Neuronal stem cell (in vitro differentiated cells): ENCODE results near the gene SEPTIN5.

Experiments
- DNase-seq: peaks from one replicate; pipeline ENCODE4 v3.0.0-alpha.2; 2013; ENCODE audit warnings: low spot score
- H2AFZ ChIP-seq: one replicate; pipeline ENCODE4 v1.6.1; 2013; ENCODE audit warnings: mild to moderate bottlenecking, low read length, inconsistent platforms
- H2AK5ac ChIP-seq: 2 replicates; pipeline ENCODE4 v1.6.1; 2013; ENCODE audit warnings: low read depth, mild to moderate bottlenecking, inconsistent platforms, low read length, moderate library complexity, mixed read lengths
- H2BK120ac ChIP-seq: 2 replicates; pipeline ENCODE4 v1.6.1; 2013; ENCODE audit warnings: low read depth, mild to moderate bottlenecking, inconsistent platforms, low read length, moderate library complexity, mixed read lengths
- H2BK12ac ChIP-seq: one replicate; pipeline ENCODE4 v1.6.1; 2013; ENCODE audit warnings: low read length, inconsistent platforms
- H2BK15ac ChIP-seq: 2 replicates; pipeline ENCODE4 v1.6.1; 2013; ENCODE audit warnings: mild to moderate bottlenecking, low read length, inconsistent platforms, mixed read lengths
- H2BK5ac ChIP-seq: one replicate; pipeline ENCODE4 v1.6.1; 2013; ENCODE audit warnings: inconsistent platforms, mild to moderate bottlenecking, low read length, moderate library complexity
- H3K14ac ChIP-seq: one replicate; pipeline ENCODE4 v1.6.1; 2013; ENCODE audit warnings: low read length, inconsistent platforms
- H3K18ac ChIP-seq: 2 replicates; pipeline ENCODE4 v1.6.1; 2013; ENCODE audit warnings: low read length, inconsistent platforms
- H3K23ac ChIP-seq: 2 replicates; pipeline ENCODE4 v1.6.1; 2013; ENCODE audit warnings: low read depth, mild to moderate bottlenecking, mixed read lengths, low read length, inconsistent platforms; ENCODE audit not compliant: poor library complexity
- H3K27ac ChIP-seq: replicated peaks from 3 replicates; pipeline ENCODE4 v1.5.1; 2013; ENCODE audit warnings: low read length, inconsistent platforms
- H3K27me3 ChIP-seq, 3 experiments: 2 replicates each; pipeline ENCODE4 v1.6.1; 2013; ENCODE audit warnings: low read length in 3 of 3, mild to moderate bottlenecking in 2 of 3, inconsistent platforms in 1 of 3, low read depth in 1 of 3, mixed read lengths in 1 of 3, moderate library complexity in 1 of 3; ENCODE audit not compliant: control insufficient read depth in 3 of 3, insufficient read depth in 3 of 3
- H3K36me3 ChIP-seq, 2 donors: replicated peaks in 1 of 2; 2 replicates each; pipeline ENCODE4 v1.6.1; 2013; ENCODE audit warnings: low read length in 2 of 2; ENCODE audit not compliant: control insufficient read depth in 2 of 2, insufficient read depth in 2 of 2
- H3K4ac ChIP-seq: 2 replicates; pipeline ENCODE4 v1.6.1; 2013; ENCODE audit warnings: inconsistent platforms, mild to moderate bottlenecking, low read length, moderate library complexity
- H3K4me1 ChIP-seq, 2 donors: 1 replicate in 1 of 2; 2 replicates in 1 of 2; pipeline ENCODE4 v1.6.1; 2013; ENCODE audit warnings: low read length in 2 of 2, low read depth in 1 of 2; ENCODE audit not compliant: control insufficient read depth in 2 of 2, insufficient read depth in 1 of 2
- H3K4me2 ChIP-seq: one replicate; pipeline ENCODE4 v1.6.1; 2013; ENCODE audit warnings: mild to moderate bottlenecking, low read length, inconsistent platforms; ENCODE audit not compliant: insufficient read depth, poor library complexity, severe bottlenecking
- H3K4me3 ChIP-seq, 2 donors: 2 replicates each; pipeline ENCODE4 v1.5.1; 2013; ENCODE audit warnings: low read length in 2 of 2, mild to moderate bottlenecking in 2 of 2, inconsistent platforms in 1 of 2, moderate library complexity in 1 of 2
- H3K79me1 ChIP-seq: one replicate; pipeline ENCODE4 v1.6.1; 2013; ENCODE audit warnings: low read depth, mild to moderate bottlenecking, inconsistent platforms, low read length, moderate library complexity
- H3K9ac ChIP-seq: one replicate; pipeline ENCODE4 v1.6.1; 2013; ENCODE audit warnings: mild to moderate bottlenecking, low read depth, low read length, inconsistent platforms; ENCODE audit not compliant: poor library complexity
- H3K9me3 ChIP-seq, 2 donors: replicated peaks in 1 of 2; 2 replicates each; pipeline versions ENCODE3 to v1.6.1; 2013; ENCODE audit warnings: low read length in 2 of 2, mild to moderate bottlenecking in 2 of 2, inconsistent platforms in 1 of 2, low read depth in 1 of 2, mixed read lengths in 1 of 2, moderate library complexity in 1 of 2; ENCODE audit not compliant: control insufficient read depth in 2 of 2, insufficient read depth in 1 of 2
- H4K8ac ChIP-seq: one replicate; pipeline ENCODE4 v1.6.1; 2013; ENCODE audit warnings: low read depth, mild to moderate bottlenecking, inconsistent platforms, low read length, moderate library complexity
- H4K91ac ChIP-seq: one replicate; pipeline ENCODE4 v1.6.1; 2013; ENCODE audit warnings: low read length, low read depth, mild to moderate bottlenecking, inconsistent platforms; ENCODE audit not compliant: poor library complexity
- WGBS, 2 donors: extraction: QIAGEN DNeasy Blood & Tissue Kit; methylation state at CpG; one replicate each; pipeline ENCODE4 v1.1.7; 2013; ENCODE audit warnings: missing lambda C conversion rate in 2 of 2, mixed read lengths in 1 of 2; ENCODE audit not compliant: insufficient read length in 2 of 2, insufficient replicate concordance in 1 of 2; ENCODE audit errors: extremely low coverage in 2 of 2; 5-methylcytosine and 5-hydroxymethylcytosine counted together

Gene SEPTIN5

GRCh38 chr22:19767427-19768341 is 53.4 kb downstream of the SEPTIN5 start:
- Histone ChIP-seq H3K79me1 (no peaks in the 10 kb centered on the region), H3K9ac (no peak overlapping the region), H2BK5ac (peak overlapping the region; percentile 22), H4K91ac (no peak overlapping the region), H2AK5ac (no peak overlapping the region), H3K27ac (no peak overlapping the region), H3K4me2 (no peak overlapping the region), H3K36me3 (no peaks in the 10 kb centered on the region), H2BK120ac (no peak overlapping the region), H3K4me3 (no peak overlapping the region), H4K8ac (peak overlapping the region; percentile 43), H3K4me1 (peaks cover 8 to 13% of the 10 kb centered on the region in 2 donors), H2AFZ (peak overlapping the region; percentile 66), H2BK15ac (peak overlapping the region; percentile 11), H3K9me3 (peaks cover 9 to 16% of the 10 kb centered on the region in 2 donors), H3K14ac (no peak overlapping the region), H3K23ac (peak overlapping the region; percentile 94), H3K27me3 (peaks cover 61 to 97% (median 73%) of the 10 kb centered on the region in 3 experiments), H3K4ac (peak overlapping the region; percentile 66), H2BK12ac (peak overlapping the region; percentile 88), H3K18ac (peak overlapping the region; percentile 82)
- no peak for DNase-seq
- WGBS, 2 donors, result no CpG with 5 or more reads among the region's 35 CpGs

DNA sequence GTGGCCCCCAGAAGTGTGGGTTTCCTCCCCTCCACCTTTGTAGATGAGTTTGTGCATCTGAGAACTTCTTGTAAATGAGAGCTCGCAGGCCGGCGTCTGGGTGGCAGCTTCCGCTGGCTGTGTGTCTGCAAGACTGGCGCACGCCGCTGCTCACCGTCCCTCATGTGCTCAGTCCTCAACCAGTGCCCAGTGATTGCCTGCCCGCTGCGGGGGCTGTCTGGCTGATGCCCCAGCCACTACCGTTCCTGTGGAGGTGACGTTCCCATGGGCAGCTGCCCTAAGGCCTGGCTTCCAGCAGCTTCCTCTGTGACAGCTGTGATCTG is 55.1 kb downstream of the SEPTIN5 start:
- H2BK120ac ChIP-seq, result no peak overlapping the region
- peak overlapping the region; percentile 57 for H3K18ac ChIP-seq
- no peak overlapping the region for H4K91ac ChIP-seq
- no peak overlapping the region for H3K27ac ChIP-seq
- no CpG with 5 or more reads among the region's 12 CpGs for WGBS, 2 donors
- H3K79me1 ChIP-seq, result no peaks in the 10 kb centered on the region
- H3K9ac ChIP-seq, result no peak overlapping the region
- no peak overlapping the region for H3K4ac ChIP-seq
- H2AFZ ChIP-seq, result no peak overlapping the region
- peak overlapping the region; percentile 30 for H2AK5ac ChIP-seq
- no peak overlapping the region for H2BK12ac ChIP-seq
- peaks cover 6 to 8% of the 10 kb centered on the region in 2 donors for H3K9me3 ChIP-seq
- no peak overlapping the region for H3K4me2 ChIP-seq
- peaks cover 44 to 97% (median 57%) of the 10 kb centered on the region in 3 experiments for H3K27me3 ChIP-seq
- H3K23ac ChIP-seq, result peak overlapping the region; percentile 66
- no peaks in the 10 kb centered on the region for H3K36me3 ChIP-seq
- no peak overlapping the region for H4K8ac ChIP-seq
- H3K4me3 ChIP-seq, result no peak overlapping the region
- no peak overlapping the region for H3K14ac ChIP-seq
- H3K4me1 ChIP-seq, result peaks cover 8 to 13% of the 10 kb centered on the region in 2 donors
- no peak overlapping the region for H2BK15ac ChIP-seq
- no peak overlapping the region for H2BK5ac ChIP-seq
- DNase-seq, result no peak

GRCh38 chr22:19770349-19771220 is 56.3 kb downstream of the SEPTIN5 start:
- peaks cover 8 to 10% of the 10 kb centered on the region in 2 donors for H3K4me1 ChIP-seq
- DNase-seq, result no peak
- no peak overlapping the region for H3K27ac ChIP-seq
- no peak overlapping the region for H3K4me3 ChIP-seq
- H3K9ac ChIP-seq, result no peak overlapping the region
- H2BK5ac ChIP-seq, result no peak overlapping the region
- H3K79me1 ChIP-seq, result no peaks in the 10 kb centered on the region
- no peak overlapping the region for H2BK12ac ChIP-seq
- WGBS, 2 donors, result no CpG with 5 or more reads among the region's 25 CpGs
- H3K4ac ChIP-seq, result no peak overlapping the region
- H2BK120ac ChIP-seq, result no peak overlapping the region
- peak overlapping the region; percentile 47 for H3K14ac ChIP-seq
- peak overlapping the region; percentile 88 for H3K23ac ChIP-seq
- peaks cover 2 to 4% of the 10 kb centered on the region in 2 donors for H3K9me3 ChIP-seq
- no peak overlapping the region for H3K18ac ChIP-seq
- H2BK15ac ChIP-seq, result no peak overlapping the region
- H2AFZ ChIP-seq, result no peak overlapping the region
- H4K8ac ChIP-seq, result no peak overlapping the region
- peaks cover 32 to 95% (median 44%) of the 10 kb centered on the region in 3 experiments for H3K27me3 ChIP-seq
- no peak overlapping the region for H3K4me2 ChIP-seq
- no peaks in the 10 kb centered on the region for H3K36me3 ChIP-seq
- H2AK5ac ChIP-seq, result peak overlapping the region; percentile 82
- no peak overlapping the region for H4K91ac ChIP-seq

DNA sequence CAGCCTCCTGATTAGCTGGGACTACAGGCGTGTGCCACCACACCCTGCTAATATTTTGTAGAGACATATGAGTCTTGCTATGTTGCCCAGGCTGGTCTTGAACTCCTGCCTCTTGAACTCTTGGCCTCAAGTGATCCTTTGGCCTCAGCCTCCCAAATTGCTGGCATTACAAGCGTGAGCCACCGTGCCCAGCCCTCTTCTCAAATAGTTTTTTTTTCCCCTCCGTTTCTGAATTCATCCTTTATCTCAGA is 58.0 kb downstream of the SEPTIN5 start:
- no peak overlapping the region for H2BK15ac ChIP-seq
- DNase-seq, result no peak
- H2BK5ac ChIP-seq, result no peak overlapping the region
- no peak overlapping the region for H2AFZ ChIP-seq
- no peaks in the 10 kb centered on the region for H3K79me1 ChIP-seq
- H3K4ac ChIP-seq, result no peak overlapping the region
- no CpG with 5 or more reads among the region's 4 CpGs for WGBS, 2 donors
- H3K9me3 ChIP-seq, result peaks cover 2 to 4% of the 10 kb centered on the region in 2 donors
- no peak overlapping the region for H2BK12ac ChIP-seq
- peaks cover 8 to 10% of the 10 kb centered on the region in 2 donors for H3K4me1 ChIP-seq
- H3K14ac ChIP-seq, result no peak overlapping the region
- H3K4me2 ChIP-seq, result no peak overlapping the region
- no peak overlapping the region for H2AK5ac ChIP-seq
- no peak overlapping the region for H3K4me3 ChIP-seq
- no peak overlapping the region for H3K18ac ChIP-seq
- no peak overlapping the region for H2BK120ac ChIP-seq
- no peak overlapping the region for H3K23ac ChIP-seq
- no peaks in the 10 kb centered on the region for H3K36me3 ChIP-seq
- H3K27ac ChIP-seq, result no peak overlapping the region
- no peak overlapping the region for H4K91ac ChIP-seq
- peaks cover 14 to 89% (median 28%) of the 10 kb centered on the region in 3 experiments for H3K27me3 ChIP-seq
- no peak overlapping the region for H4K8ac ChIP-seq
- H3K9ac ChIP-seq, result no peak overlapping the region
